Osteoblast (primary cell): Measurements from ENCODE around the gene CKM. TPM values are rescaled to one million over a fixed set of nuclear protein-coding genes. Genes with fewer than 3 reads are reported as not detected.

Source experiments
- DNase-seq: peaks from one replicate; pipeline ENCODE4 v3.0.0; 2011; ENCODE audit warnings: low spot score, mixed read lengths; ENCODE audit not compliant: insufficient read length; ENCODE audit errors: missing footprints
- H2AFZ ChIP-seq: 2 replicates; pipeline ENCODE4 v1.6.0; 2011; ENCODE audit warnings: mild to moderate bottlenecking, low read length
- H3K27ac ChIP-seq: 2 replicates; pipeline ENCODE4 v1.5.1; 2011; ENCODE audit warnings: mild to moderate bottlenecking, low read depth, low read length, moderate library complexity
- H3K27me3 ChIP-seq: 2 replicates; pipeline ENCODE4 v1.6.0; 2012; ENCODE audit warnings: mild to moderate bottlenecking, control low read depth, inconsistent platforms, low read length, moderate library complexity; ENCODE audit not compliant: insufficient read depth
- H3K36me3 ChIP-seq: 2 replicates; pipeline ENCODE4 v1.5.1; 2011; ENCODE audit warnings: mild to moderate bottlenecking, low read length, control low read depth, moderate library complexity; ENCODE audit not compliant: insufficient read depth
- H3K4me1 ChIP-seq: 2 replicates; pipeline ENCODE4 v1.5.1; 2011; ENCODE audit warnings: mild to moderate bottlenecking, low read length, control low read depth, moderate library complexity; ENCODE audit not compliant: insufficient read depth
- H3K4me2 ChIP-seq: 2 replicates; pipeline ENCODE4 v1.6.0; 2011; ENCODE audit warnings: mild to moderate bottlenecking, low read length; ENCODE audit not compliant: insufficient read depth
- H3K4me3 ChIP-seq: fragments of 200-600 bp; sonication (generic); 3 replicates; pipeline ENCODE4 v1.5.1; 2012; ENCODE audit warnings: mild to moderate bottlenecking, low read length, inconsistent platforms; ENCODE audit not compliant: insufficient read depth
- H3K79me2 ChIP-seq: 2 replicates; pipeline ENCODE4 v1.6.0; 2012; ENCODE audit warnings: mild to moderate bottlenecking, low read length, control low read depth, inconsistent platforms; ENCODE audit not compliant: insufficient read depth
- H3K9me3 ChIP-seq: 2 replicates; pipeline ENCODE4 v1.5.1; 2011; ENCODE audit warnings: low read depth, low read length, control low read depth
- H4K20me1 ChIP-seq: 2 replicates; pipeline ENCODE4 v1.6.0; 2012; ENCODE audit warnings: mild to moderate bottlenecking, low read length, control low read depth; ENCODE audit not compliant: insufficient read depth
- CTCF ChIP-seq: IDR thresholded peaks from 2 replicates; pipeline ENCODE4 v1.5.1; 2011; ENCODE audit warnings: mild to moderate bottlenecking, low read depth, low read length, moderate library complexity; ENCODE audit errors: extremely low read depth
- total RNA-seq: library from RNA; depleted of rRNA; stranded (reverse); fragments of >200 nt; gene quantifications from 2 replicates; pipeline ENCODE4 v1.2.3, GENCODE V29; 2012

Gene CKM
- total RNA-seq, 1 donor: 0.36 TPM

- Histone ChIP-seq H3K27me3 (no peaks in the 10 kb centered on the region), H3K9me3 (no peaks in the 10 kb centered on the region), H3K4me1 (peaks cover 5% of the 10 kb centered on the region), H2AFZ (no peak overlapping the region), H3K79me2 (peaks cover 27% of the 10 kb centered on the region), H3K36me3 (peaks cover 49% of the 10 kb centered on the region), H3K27ac (no peak overlapping the region), H3K4me2 (no peak overlapping the region), H3K4me3 (no peak overlapping the region), H4K20me1 (peaks cover 16% of the 10 kb centered on the region)
- peak; percentile 57 for DNase-seq
- no peak for TF ChIP-seq CTCF
Measured at GRCh38 chr19:45364696-45365095, 42.0 kb upstream of the CKM start.

GRCh38 chr19:45363861-45364459, 41.3 kb upstream of the CKM start:
- no peak for TF ChIP-seq CTCF
- H3K4me3 ChIP-seq: no peak overlapping the region
- H3K36me3 ChIP-seq: peaks cover 57% of the 10 kb centered on the region

GRCh38 chr19:45362291-45362690, 39.6 kb upstream of the CKM start:
- H3K79me2 ChIP-seq: peaks cover 8% of the 10 kb centered on the region
- H3K4me2 ChIP-seq: no peak overlapping the region
- no peak overlapping the region for H3K4me3 ChIP-seq
- no peaks in the 10 kb centered on the region for H3K9me3 ChIP-seq
- no peaks in the 10 kb centered on the region for H3K27me3 ChIP-seq
- peaks cover 66% of the 10 kb centered on the region for H3K36me3 ChIP-seq
- DNase-seq: peak; percentile 70
- TF ChIP-seq CTCF: no peak
- peaks cover 16% of the 10 kb centered on the region for H4K20me1 ChIP-seq
- H3K27ac ChIP-seq: no peak overlapping the region
- H2AFZ ChIP-seq: no peak overlapping the region
- no peaks in the 10 kb centered on the region for H3K4me1 ChIP-seq

More at GRCh38 chr19:45363861-45364459, 41.3 kb upstream of the CKM start:
- no peaks in the 10 kb centered on the region for H3K9me3 ChIP-seq
- DNase-seq: peak; percentile 51
- H3K4me2 ChIP-seq: no peak overlapping the region
- peaks cover 2% of the 10 kb centered on the region for H3K4me1 ChIP-seq
- H4K20me1 ChIP-seq: peaks cover 16% of the 10 kb centered on the region
- no peak overlapping the region for H2AFZ ChIP-seq
- H3K27ac ChIP-seq: no peak overlapping the region
- H3K27me3 ChIP-seq: no peaks in the 10 kb centered on the region
- peaks cover 19% of the 10 kb centered on the region for H3K79me2 ChIP-seq

GRCh38 chr19:45361608-45362007, 38.9 kb upstream of the CKM start:
- Histone ChIP-seq H4K20me1 (peaks cover 21% of the 10 kb centered on the region), H3K79me2 (peaks cover 8% of the 10 kb centered on the region), H3K27ac (no peak overlapping the region), H3K27me3 (no peaks in the 10 kb centered on the region), H3K4me3 (no peak overlapping the region), H3K36me3 (peaks cover 73% of the 10 kb centered on the region), H3K4me2 (no peak overlapping the region), H2AFZ (no peak overlapping the region), H3K4me1 (no peaks in the 10 kb centered on the region), H3K9me3 (no peaks in the 10 kb centered on the region)
- peak; percentile 78 for DNase-seq
- no peak for TF ChIP-seq CTCF
